ENCODE data around the gene TNKS1BP1.

TNKS1BP1 gene

DNA sequence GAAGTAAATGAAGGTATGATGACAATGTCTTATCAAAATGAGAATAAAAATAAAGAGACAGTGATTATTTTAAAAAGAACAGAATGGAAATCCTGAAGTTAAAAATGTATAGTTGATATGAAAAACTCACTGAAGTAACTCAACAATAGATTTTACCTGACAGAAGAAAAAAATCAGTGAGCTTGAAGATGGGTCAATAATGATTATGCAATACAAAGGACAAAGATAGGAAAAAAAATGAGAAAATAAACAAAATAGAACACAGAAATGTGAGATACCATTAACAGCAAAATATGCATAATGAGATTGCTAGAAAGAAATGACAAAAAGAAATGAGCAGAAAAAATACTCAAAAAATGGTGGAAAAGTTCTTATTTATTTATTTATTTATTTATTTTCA, 68.6 kb downstream of the TNKS1BP1 start:
- H3K4me1 ChIP-seq (ENCODE audit: insufficient read depth, low read length), result no peaks in the 10 kb centered on the region
- H2AFZ ChIP-seq (ENCODE audit: low read depth, low read length), result no peak overlapping the region
- H3K4me3 ChIP-seq (ENCODE audit: low read depth in 1 of 2, low read length in 2 of 2), result no peak overlapping the region
- no peaks in the 10 kb centered on the region for H3K36me3 ChIP-seq (ENCODE audit: insufficient read depth, low read length)
- H3K9me3 ChIP-seq (ENCODE audit: insufficient read depth, low read length, severe bottlenecking), result no peaks in the 10 kb centered on the region
- no peak overlapping the region for H3K9ac ChIP-seq (ENCODE audit: low read depth, low read length)
- H3K4me2 ChIP-seq (ENCODE audit: insufficient read depth, low read length), result no peak overlapping the region
- no peaks in the 10 kb centered on the region for H3K79me2 ChIP-seq (ENCODE audit: insufficient read depth, low read length)
- no peak overlapping the region for H3K27ac ChIP-seq (ENCODE audit: low read length)
- DNase-seq, result no peak
- H3K27me3 ChIP-seq (ENCODE audit: insufficient read depth, low read length, poor library complexity), result peaks cover 18% of the 10 kb centered on the region
- ATAC-seq (ENCODE audit: insufficient read depth, low read depth), result no peak
- no peaks in the 10 kb centered on the region for H4K20me1 ChIP-seq (ENCODE audit: insufficient read depth, low read length)
- no peak for TF ChIP-seq EZH2 (IDR thresholded peaks at IDR 0.05; ENCODE audit: borderline replicate concordance, low read depth, low read length, severe bottlenecking)
- TF ChIP-seq, protein P1, sequence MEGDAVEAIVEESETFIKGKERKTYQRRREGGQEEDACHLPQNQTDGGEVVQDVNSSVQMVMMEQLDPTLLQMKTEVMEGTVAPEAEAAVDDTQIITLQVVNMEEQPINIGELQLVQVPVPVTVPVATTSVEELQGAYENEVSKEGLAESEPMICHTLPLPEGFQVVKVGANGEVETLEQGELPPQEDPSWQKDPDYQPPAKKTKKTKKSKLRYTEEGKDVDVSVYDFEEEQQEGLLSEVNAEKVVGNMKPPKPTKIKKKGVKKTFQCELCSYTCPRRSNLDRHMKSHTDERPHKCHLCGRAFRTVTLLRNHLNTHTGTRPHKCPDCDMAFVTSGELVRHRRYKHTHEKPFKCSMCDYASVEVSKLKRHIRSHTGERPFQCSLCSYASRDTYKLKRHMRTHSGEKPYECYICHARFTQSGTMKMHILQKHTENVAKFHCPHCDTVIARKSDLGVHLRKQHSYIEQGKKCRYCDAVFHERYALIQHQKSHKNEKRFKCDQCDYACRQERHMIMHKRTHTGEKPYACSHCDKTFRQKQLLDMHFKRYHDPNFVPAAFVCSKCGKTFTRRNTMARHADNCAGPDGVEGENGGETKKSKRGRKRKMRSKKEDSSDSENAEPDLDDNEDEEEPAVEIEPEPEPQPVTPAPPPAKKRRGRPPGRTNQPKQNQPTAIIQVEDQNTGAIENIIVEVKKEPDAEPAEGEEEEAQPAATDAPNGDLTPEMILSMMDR (IDR thresholded peaks at IDR 0.05; ENCODE audit: borderline replicate concordance, extremely low read depth, low read length, poor library complexity, severe bottlenecking), result no peak

DNA sequence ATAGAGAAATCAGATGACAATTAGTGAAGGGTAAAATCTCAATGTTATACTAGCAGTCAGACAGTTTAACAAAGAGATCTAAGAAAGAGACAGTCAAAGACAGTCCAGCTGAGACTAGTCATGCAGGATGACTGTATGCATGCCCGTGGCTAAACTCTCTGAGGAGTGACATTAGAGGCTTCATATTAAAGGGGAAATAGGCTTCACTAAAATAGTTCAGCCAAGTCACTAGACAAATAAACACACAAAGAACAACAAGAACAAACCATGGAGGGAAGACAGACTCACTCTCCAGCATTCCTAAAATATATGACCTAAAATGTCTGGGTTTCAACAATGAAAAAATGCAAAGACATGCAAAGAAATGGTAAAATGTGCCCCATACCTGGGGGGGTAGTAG, 69.1 kb downstream of the TNKS1BP1 start:
- DNase-seq (no peak), ATAC-seq (ENCODE audit: insufficient read depth, low read depth) (no peak)
- TF ChIP-seq EZH2 (IDR thresholded peaks at IDR 0.05; ENCODE audit: borderline replicate concordance, low read depth, low read length, severe bottlenecking), result no peak
- TF ChIP-seq, protein P1 (IDR thresholded peaks at IDR 0.05; ENCODE audit: borderline replicate concordance, extremely low read depth, low read length, poor library complexity, severe bottlenecking), result no peak
- H3K79me2 ChIP-seq (ENCODE audit: insufficient read depth, low read length), result no peaks in the 10 kb centered on the region
- no peaks in the 10 kb centered on the region for H3K9me3 ChIP-seq (ENCODE audit: insufficient read depth, low read length, severe bottlenecking)
- H3K27me3 ChIP-seq (ENCODE audit: insufficient read depth, low read length, poor library complexity), result peaks cover 21% of the 10 kb centered on the region
- no peaks in the 10 kb centered on the region for H3K4me1 ChIP-seq (ENCODE audit: insufficient read depth, low read length)
- no peaks in the 10 kb centered on the region for H4K20me1 ChIP-seq (ENCODE audit: insufficient read depth, low read length)
- no peak overlapping the region for H3K27ac ChIP-seq (ENCODE audit: low read length)
- no peaks in the 10 kb centered on the region for H3K36me3 ChIP-seq (ENCODE audit: insufficient read depth, low read length)
- no peak overlapping the region for H3K4me2 ChIP-seq (ENCODE audit: insufficient read depth, low read length)
- H3K4me3 ChIP-seq (ENCODE audit: low read depth in 1 of 2, low read length in 2 of 2), result no peak overlapping the region
- H2AFZ ChIP-seq (ENCODE audit: low read depth, low read length), result no peak overlapping the region
- no peak overlapping the region for H3K9ac ChIP-seq (ENCODE audit: low read depth, low read length)

DNA sequence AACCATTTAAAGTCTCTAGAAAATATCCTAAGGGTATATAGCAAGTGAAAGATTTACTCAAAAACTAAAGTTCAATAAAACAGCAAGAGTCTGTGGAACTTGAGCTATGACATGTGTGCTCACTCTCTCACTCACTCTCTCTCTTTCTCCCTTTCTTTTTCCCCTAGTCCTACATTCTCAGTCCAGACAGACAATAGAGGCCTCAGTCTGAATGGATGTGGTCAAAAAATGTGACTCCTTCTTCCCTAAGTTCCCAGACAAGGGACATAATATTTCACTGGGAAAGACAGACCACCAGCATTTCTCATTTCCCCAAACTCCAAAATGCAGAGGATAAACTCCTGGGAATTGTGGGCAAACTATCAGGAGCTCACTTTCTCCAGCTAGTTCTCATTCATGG, 70.1 kb downstream of the TNKS1BP1 start:
- Histone ChIP-seq H3K9ac (ENCODE audit: low read depth, low read length) (no peak overlapping the region), H2AFZ (ENCODE audit: low read depth, low read length) (no peak overlapping the region), H3K4me1 (ENCODE audit: insufficient read depth, low read length) (no peaks in the 10 kb centered on the region), H3K4me2 (ENCODE audit: insufficient read depth, low read length) (no peak overlapping the region), H3K4me3 (ENCODE audit: low read depth in 1 of 2, low read length in 2 of 2) (no peak overlapping the region), H3K27me3 (ENCODE audit: insufficient read depth, low read length, poor library complexity) (peaks cover 21% of the 10 kb centered on the region), H3K36me3 (ENCODE audit: insufficient read depth, low read length) (no peaks in the 10 kb centered on the region), H4K20me1 (ENCODE audit: insufficient read depth, low read length) (no peaks in the 10 kb centered on the region), H3K27ac (ENCODE audit: low read length) (no peak overlapping the region), H3K9me3 (ENCODE audit: insufficient read depth, low read length, severe bottlenecking) (no peaks in the 10 kb centered on the region), H3K79me2 (ENCODE audit: insufficient read depth, low read length) (no peaks in the 10 kb centered on the region)
- TF ChIP-seq, protein P1 (IDR thresholded peaks at IDR 0.05; ENCODE audit: borderline replicate concordance, extremely low read depth, low read length, poor library complexity, severe bottlenecking), result no peak
- TF ChIP-seq EZH2 (IDR thresholded peaks at IDR 0.05; ENCODE audit: borderline replicate concordance, low read depth, low read length, severe bottlenecking), result no peak
- DNase-seq (no peak), ATAC-seq (ENCODE audit: insufficient read depth, low read depth) (no peak)

All from DND-41 (cell line).